A673 (cell line): ENCODE results near the gene DDA1.

ENCODE experiments used
- EZH2 ChIP-seq: fragments of 200-600 bp; sonication (generic); IDR thresholded peaks from 2 replicates; pipeline ENCODE4 v1.6.1; 2017; ENCODE audit warnings: borderline replicate concordance, low read depth, mild to moderate bottlenecking, mixed read lengths, antibody characterized with exemption, low read length; ENCODE audit not compliant: poor library complexity, severe bottlenecking
- TF ChIP-seq, protein P1 (sequence below): fragments of 300-800, 200-600 bp; sonication (generic); conservative IDR thresholded peaks from 2 replicates; pipeline ENCODE4 v1.5.1; 2017; ENCODE audit warnings: low read depth, mild to moderate bottlenecking, antibody characterized with exemption, low read length, moderate library complexity, mixed read lengths

DNA sequence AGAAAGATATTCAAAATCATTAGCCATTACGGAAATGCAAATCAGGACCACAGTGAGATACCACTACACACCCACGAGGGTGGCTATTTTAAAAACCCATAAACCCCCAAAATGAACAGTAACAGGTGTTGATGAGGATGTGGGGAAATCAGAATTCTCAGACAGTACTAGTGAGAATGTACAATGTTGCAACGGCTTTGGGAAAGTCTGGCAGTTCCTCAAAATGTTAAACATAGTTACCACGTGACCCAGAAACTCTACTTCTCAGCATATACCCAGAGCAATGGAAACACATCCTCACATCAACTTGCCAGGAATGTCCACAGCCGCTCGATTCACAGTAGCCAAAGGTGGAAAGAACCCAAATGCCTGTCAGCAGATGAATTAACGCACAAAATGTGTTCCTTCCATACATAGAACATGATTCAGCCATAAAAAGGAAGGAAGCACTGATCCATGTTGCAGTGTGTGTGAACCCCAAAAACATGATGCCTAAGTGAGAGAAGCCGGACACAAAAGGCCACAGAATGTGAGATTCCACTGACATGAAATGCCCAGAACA lies 60.7 kb downstream of the DDA1 start:
- TF ChIP-seq, protein P1, sequence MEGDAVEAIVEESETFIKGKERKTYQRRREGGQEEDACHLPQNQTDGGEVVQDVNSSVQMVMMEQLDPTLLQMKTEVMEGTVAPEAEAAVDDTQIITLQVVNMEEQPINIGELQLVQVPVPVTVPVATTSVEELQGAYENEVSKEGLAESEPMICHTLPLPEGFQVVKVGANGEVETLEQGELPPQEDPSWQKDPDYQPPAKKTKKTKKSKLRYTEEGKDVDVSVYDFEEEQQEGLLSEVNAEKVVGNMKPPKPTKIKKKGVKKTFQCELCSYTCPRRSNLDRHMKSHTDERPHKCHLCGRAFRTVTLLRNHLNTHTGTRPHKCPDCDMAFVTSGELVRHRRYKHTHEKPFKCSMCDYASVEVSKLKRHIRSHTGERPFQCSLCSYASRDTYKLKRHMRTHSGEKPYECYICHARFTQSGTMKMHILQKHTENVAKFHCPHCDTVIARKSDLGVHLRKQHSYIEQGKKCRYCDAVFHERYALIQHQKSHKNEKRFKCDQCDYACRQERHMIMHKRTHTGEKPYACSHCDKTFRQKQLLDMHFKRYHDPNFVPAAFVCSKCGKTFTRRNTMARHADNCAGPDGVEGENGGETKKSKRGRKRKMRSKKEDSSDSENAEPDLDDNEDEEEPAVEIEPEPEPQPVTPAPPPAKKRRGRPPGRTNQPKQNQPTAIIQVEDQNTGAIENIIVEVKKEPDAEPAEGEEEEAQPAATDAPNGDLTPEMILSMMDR: no peak
- no peak for TF ChIP-seq EZH2
